ENCODE results near the gene CSTPP1.

The CSTPP1 gene

GRCh38 chr11:46892838-46893237 lies 43.7 kb upstream of the CSTPP1 start:
- H3K9ac ChIP-seq (ENCODE audit: low read length) = no peak overlapping the region

GRCh38 chr11:46894506-46894905 lies 42.1 kb upstream of the CSTPP1 start:
- no peak overlapping the region for H3K27ac ChIP-seq (ENCODE audit: low read depth, low read length, poor library complexity, severe bottlenecking)
- no peak overlapping the region for H3K9ac ChIP-seq (ENCODE audit: low read length)
- no peaks in the 10 kb centered on the region for H3K9me2 ChIP-seq (ENCODE audit: low read depth, low read length)
- peaks cover 37% of the 10 kb centered on the region for H3K36me3 ChIP-seq (ENCODE audit: insufficient read depth, low read length)
- no peak overlapping the region for H2AFZ ChIP-seq (ENCODE audit: low read length)
- H3F3A ChIP-seq (ENCODE audit: insufficient read depth, low read length) = no peaks in the 10 kb centered on the region
- H3K4me2 ChIP-seq (ENCODE audit: low read length) = no peak overlapping the region
- no peak overlapping the region for H3K4me3 ChIP-seq (ENCODE audit: low read depth, low read length, poor library complexity, severe bottlenecking)
- no peaks in the 10 kb centered on the region for H3K79me2 ChIP-seq (ENCODE audit: insufficient read depth, low read length)
- no peaks in the 10 kb centered on the region for H3K27me3 ChIP-seq (ENCODE audit: insufficient read depth, low read length)
- TF ChIP-seq CTCF (IDR thresholded peaks at IDR 0.05; ENCODE audit: low read length) (no peak), EZH2 (IDR thresholded peaks at IDR 0.05; ENCODE audit: borderline replicate concordance, low read length) (no peak)
- no peaks in the 10 kb centered on the region for H3K9me3 ChIP-seq (ENCODE audit: low read length)
- H3K4me1 ChIP-seq (ENCODE audit: insufficient read depth, low read length, severe bottlenecking) = peaks cover under 1% of the 10 kb centered on the region
- H4K20me1 ChIP-seq (ENCODE audit: insufficient read depth, low read length) = no peaks in the 10 kb centered on the region

More at GRCh38 chr11:46892838-46893237, 43.7 kb upstream of the CSTPP1 start:
- peaks cover 33% of the 10 kb centered on the region; the same call in 1 of the 2 replicates for H3K36me3 ChIP-seq (ENCODE audit: insufficient read depth, low read length)
- TF ChIP-seq EZH2 (IDR thresholded peaks at IDR 0.05; ENCODE audit: borderline replicate concordance, low read length) (no peak), CTCF (IDR thresholded peaks at IDR 0.05; ENCODE audit: low read length) (no peak)
- no peak overlapping the region for H3K4me2 ChIP-seq (ENCODE audit: low read length)
- H3K9me3 ChIP-seq (ENCODE audit: low read length) = no peaks in the 10 kb centered on the region
- H3K79me2 ChIP-seq (ENCODE audit: insufficient read depth, low read length) = no peaks in the 10 kb centered on the region
- H3K27ac ChIP-seq (ENCODE audit: low read depth, low read length, poor library complexity, severe bottlenecking) = no peak overlapping the region
- no peak overlapping the region for H2AFZ ChIP-seq (ENCODE audit: low read length)
- no peaks in the 10 kb centered on the region for H3K9me2 ChIP-seq (ENCODE audit: low read depth, low read length)
- no peaks in the 10 kb centered on the region for H3F3A ChIP-seq (ENCODE audit: insufficient read depth, low read length)
- H4K20me1 ChIP-seq (ENCODE audit: insufficient read depth, low read length) = no peaks in the 10 kb centered on the region
- H3K4me1 ChIP-seq (ENCODE audit: insufficient read depth, low read length, severe bottlenecking) = peaks cover 11% of the 10 kb centered on the region
- H3K27me3 ChIP-seq (ENCODE audit: insufficient read depth, low read length) = no peaks in the 10 kb centered on the region
- H3K4me3 ChIP-seq (ENCODE audit: low read depth, low read length, poor library complexity, severe bottlenecking) = no peak overlapping the region

GRCh38 chr11:46894961-46895360 lies 41.6 kb upstream of the CSTPP1 start:
- peaks cover 37% of the 10 kb centered on the region for H3K36me3 ChIP-seq (ENCODE audit: insufficient read depth, low read length)
- H3K9ac ChIP-seq (ENCODE audit: low read length) = no peak overlapping the region
- H3K4me3 ChIP-seq (ENCODE audit: low read depth, low read length, poor library complexity, severe bottlenecking) = no peak overlapping the region
- no peaks in the 10 kb centered on the region for H3K4me1 ChIP-seq (ENCODE audit: insufficient read depth, low read length, severe bottlenecking)
- no peaks in the 10 kb centered on the region for H3K27me3 ChIP-seq (ENCODE audit: insufficient read depth, low read length)
- H4K20me1 ChIP-seq (ENCODE audit: insufficient read depth, low read length) = no peaks in the 10 kb centered on the region
- no peak for TF ChIP-seq EZH2 (IDR thresholded peaks at IDR 0.05; ENCODE audit: borderline replicate concordance, low read length)
- TF ChIP-seq CTCF (IDR thresholded peaks at IDR 0.05; ENCODE audit: low read length) = no peak
- H3K9me2 ChIP-seq (ENCODE audit: low read depth, low read length) = no peaks in the 10 kb centered on the region
- no peak overlapping the region for H2AFZ ChIP-seq (ENCODE audit: low read length)
- H3F3A ChIP-seq (ENCODE audit: insufficient read depth, low read length) = no peaks in the 10 kb centered on the region
- no peak overlapping the region for H3K4me2 ChIP-seq (ENCODE audit: low read length)
- H3K27ac ChIP-seq (ENCODE audit: low read depth, low read length, poor library complexity, severe bottlenecking) = no peak overlapping the region
- no peaks in the 10 kb centered on the region for H3K9me3 ChIP-seq (ENCODE audit: low read length)
- no peaks in the 10 kb centered on the region for H3K79me2 ChIP-seq (ENCODE audit: insufficient read depth, low read length)

All from OCI-LY1 (cell line).